DOHH2 (cell line): ENCODE results near the gene TWSG1.

ENCODE experiments used
- H3F3A ChIP-seq: fragments of 200-600 bp; sonication (generic), shearing (Covaris generic); 2 replicates; pipeline ENCODE4 v1.6.0; 2016; ENCODE audit warnings: antibody characterized with exemption, mild to moderate bottlenecking; ENCODE audit not compliant: control insufficient read depth, insufficient read depth
- H3K27ac ChIP-seq: fragments of 200-600 bp; sonication (generic); 2 replicates; pipeline ENCODE4 v1.5.1; 2014; ENCODE audit warnings: low read depth, mild to moderate bottlenecking, low read length, moderate library complexity
- H3K27me3 ChIP-seq: fragments of 200-600 bp; sonication (generic); 2 replicates; pipeline ENCODE4 v1.6.1; 2014; ENCODE audit warnings: mild to moderate bottlenecking, low read length, mixed read lengths; ENCODE audit not compliant: control insufficient read depth
- H3K36me3 ChIP-seq: fragments of 200-600 bp; sonication (generic); 2 replicates; pipeline ENCODE4 v1.6.1; 2014; ENCODE audit warnings: mild to moderate bottlenecking, low read length, moderate library complexity, mixed read lengths; ENCODE audit not compliant: control insufficient read depth
- H3K4me1 ChIP-seq: fragments of 200-600 bp; sonication (generic); 2 replicates; pipeline ENCODE4 v1.6.1; 2014; ENCODE audit warnings: mild to moderate bottlenecking, low read length, mixed read lengths; ENCODE audit not compliant: control insufficient read depth
- H3K4me2 ChIP-seq: fragments of 200-600 bp; sonication (generic); 2 replicates; pipeline ENCODE4 v1.6.0; 2014; ENCODE audit warnings: mild to moderate bottlenecking, low read length, moderate library complexity
- H3K4me3 ChIP-seq: fragments of 200-600 bp; sonication (generic); 2 replicates; pipeline ENCODE4 v1.5.1; 2014; ENCODE audit warnings: mild to moderate bottlenecking, low read length, mixed read lengths
- H3K79me2 ChIP-seq: fragments of 200-600 bp; sonication (generic); 2 replicates; pipeline ENCODE4 v1.6.1; 2014; ENCODE audit warnings: mild to moderate bottlenecking, low read length, mixed read lengths; ENCODE audit not compliant: control insufficient read depth
- H3K9me2 ChIP-seq: fragments of 200-600 bp; sonication (generic); replicated peaks from 2 replicates; pipeline ENCODE4 v1.6.1; 2014; ENCODE audit warnings: mild to moderate bottlenecking, low read length, mixed read lengths; ENCODE audit not compliant: control insufficient read depth
- H3K9me3 ChIP-seq: fragments of 200-600 bp; sonication (generic); 2 replicates; pipeline ENCODE4 v1.6.1; 2014; ENCODE audit warnings: antibody characterized with exemption, low read length, mixed read lengths; ENCODE audit not compliant: control insufficient read depth, insufficient read depth
- H4K20me1 ChIP-seq: fragments of 200-600 bp; sonication (generic); 2 replicates; pipeline ENCODE4 v1.6.0; 2014; ENCODE audit warnings: low read depth, mild to moderate bottlenecking, antibody characterized with exemption, low read length, moderate library complexity; ENCODE audit not compliant: control insufficient read depth, insufficient read depth
- CTCF ChIP-seq: fragments of 200-600 bp; sonication (generic); IDR thresholded peaks from one replicate; pipeline ENCODE4 v1.5.1; 2014; ENCODE audit warnings: antibody characterized with exemption, mild to moderate bottlenecking, low read depth, low read length; ENCODE audit not compliant: poor library complexity, severe bottlenecking
- EZH2phosphoT487 ChIP-seq: fragments of 200-600 bp; sonication (generic); IDR thresholded peaks from 2 replicates; pipeline ENCODE4 v1.6.1; 2017; ENCODE audit warnings: borderline replicate concordance, mild to moderate bottlenecking, antibody characterized with exemption, low read length, moderate library complexity, mixed read lengths

Gene TWSG1

GRCh38 chr18:9353596-9353995 is 19.0 kb downstream of the TWSG1 start:
- no peaks in the 10 kb centered on the region for H4K20me1 ChIP-seq
- H3K4me3 ChIP-seq, result no peak overlapping the region
- H3K9me2 ChIP-seq, result no peaks in the 10 kb centered on the region
- no peak overlapping the region for H3K27ac ChIP-seq
- no peaks in the 10 kb centered on the region for H3F3A ChIP-seq
- H3K79me2 ChIP-seq, result no peaks in the 10 kb centered on the region
- H3K27me3 ChIP-seq, result no peaks in the 10 kb centered on the region
- H3K9me3 ChIP-seq, result no peaks in the 10 kb centered on the region
- 0 out of 2 replicates have a peak, but pooled peaks cover 3% of the 10 kb centered on the region for H3K4me1 ChIP-seq
- no peaks in the 10 kb centered on the region for H3K36me3 ChIP-seq
- TF ChIP-seq CTCF, result no peak
- no peak for TF ChIP-seq EZH2phosphoT487
- H3K4me2 ChIP-seq, result no peak overlapping the region

GRCh38 chr18:9354256-9354655 is 19.7 kb downstream of the TWSG1 start:
- Histone ChIP-seq H3K27me3 (no peaks in the 10 kb centered on the region), H3F3A (no peaks in the 10 kb centered on the region), H3K27ac (no peak overlapping the region), H3K4me1 (0 out of 2 replicates have a peak, but pooled peaks cover 3% of the 10 kb centered on the region), H3K36me3 (no peaks in the 10 kb centered on the region), H3K79me2 (no peaks in the 10 kb centered on the region), H3K4me3 (no peak overlapping the region), H4K20me1 (no peaks in the 10 kb centered on the region), H3K9me2 (no peaks in the 10 kb centered on the region), H3K4me2 (no peak overlapping the region), H3K9me3 (no peaks in the 10 kb centered on the region)
- TF ChIP-seq CTCF (no peak), EZH2phosphoT487 (no peak)

GRCh38 chr18:9356976-9357375 is 22.4 kb downstream of the TWSG1 start:
- Histone ChIP-seq H3K79me2 (no peaks in the 10 kb centered on the region), H3F3A (no peaks in the 10 kb centered on the region), H3K9me3 (no peaks in the 10 kb centered on the region), H4K20me1 (no peaks in the 10 kb centered on the region), H3K4me1 (0 out of 2 replicates have a peak, but pooled peaks cover 3% of the 10 kb centered on the region), H3K4me2 (no peak overlapping the region), H3K27ac (no peak overlapping the region), H3K9me2 (no peaks in the 10 kb centered on the region), H3K36me3 (no peaks in the 10 kb centered on the region), H3K27me3 (no peaks in the 10 kb centered on the region), H3K4me3 (no peak overlapping the region)
- TF ChIP-seq CTCF (no peak), EZH2phosphoT487 (no peak)
